Right atrium auricular region (tissue), 2 donors: ENCODE measurements around the gene NRG3. TPM values are rescaled to one million over a fixed set of nuclear protein-coding genes. Genes with fewer than 3 reads are reported as not detected.

Source experiments
- DNase-seq: peaks from one replicate; pipeline ENCODE4 v3.0.0-alpha.2; 2019; ENCODE audit warnings: low spot score
- H3K27ac ChIP-seq, 2 donors: fragments of 200-600 bp; sonication (generic); 1 replicate in 1 of 2; 2 replicates in 1 of 2; pipeline ENCODE4 v1.5.1; 2016 to 2019
- H3K27me3 ChIP-seq, 2 donors: fragments of 200-600 bp; sonication (generic); one replicate each; pipeline versions ENCODE4 v1.5.1 to v1.6.0; 2017 to 2019
- H3K36me3 ChIP-seq: fragments of 200-600 bp; sonication (generic); one replicate; pipeline ENCODE4 v1.5.1; 2016
- H3K4me1 ChIP-seq, 2 donors: fragments of 200-600 bp; sonication (generic); one replicate each; pipeline versions ENCODE4 v1.5.1 to v1.6.0; 2017 to 2019
- H3K4me3 ChIP-seq, 2 donors: fragments of 200-600 bp; sonication (generic); 1 replicate in 1 of 2; 2 replicates in 1 of 2; pipeline ENCODE4 v1.5.1; 2017 to 2019; ENCODE audit warnings: mild to moderate bottlenecking in 1 of 2, moderate library complexity in 1 of 2
- H3K9me3 ChIP-seq, 2 donors: fragments of 200-600 bp; sonication (generic); one replicate each; pipeline ENCODE4 v1.5.1; 2019
- CTCF ChIP-seq, 2 donors: fragments of 200-600 bp; sonication (generic); IDR thresholded peaks; one replicate each; pipeline ENCODE4 v1.5.1; 2019; ENCODE audit warnings: antibody characterized with exemption in 2 of 2
- total RNA-seq, 2 donors: library from RNA; depleted of rRNA; stranded (reverse); fragments of >200 nt; gene quantifications; one replicate each; pipeline ENCODE4 v1.1.0, GENCODE V29; 2016

NRG3 gene
- total RNA-seq, 2 donors from 2014 or later: 0.70 to 1.4 TPM

GRCh38 chr10:82267465-82267864 lies 392.5 kb downstream of the NRG3 start:
- no peak for DNase-seq
- Histone ChIP-seq H3K4me1 (no peaks in the 10 kb centered on the region), H3K4me3 (no peak overlapping the region), H3K27ac (no peak overlapping the region), H3K9me3 (no peaks in the 10 kb centered on the region), H3K27me3 (no peaks in the 10 kb centered on the region), H3K36me3 (no peaks in the 10 kb centered on the region)
- no peak for TF ChIP-seq CTCF (IDR thresholded peaks at IDR 0.05)

DNA sequence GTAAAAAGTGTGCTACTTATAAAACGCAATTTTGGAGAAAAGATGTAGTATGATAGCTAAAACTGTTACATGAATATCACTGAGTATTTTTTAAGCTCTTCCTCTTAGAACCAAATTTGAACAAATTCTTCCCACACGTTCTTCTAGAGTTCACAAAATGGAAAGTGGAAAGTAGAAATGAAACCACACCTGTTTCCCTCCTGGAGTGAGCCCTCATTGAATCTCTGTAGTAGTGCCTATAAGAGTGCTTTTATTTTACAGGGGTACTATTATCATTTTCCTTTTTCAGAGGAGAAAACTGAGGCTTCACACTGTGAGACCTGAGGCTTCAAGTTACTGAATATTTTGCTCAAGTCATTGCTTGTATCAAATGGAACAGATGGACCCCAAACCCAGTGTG lies 393.0 kb downstream of the NRG3 start:
- H3K4me3 ChIP-seq: no peak overlapping the region
- TF ChIP-seq CTCF (IDR thresholded peaks at IDR 0.05): no peak
- no peak overlapping the region for H3K27ac ChIP-seq
- H3K9me3 ChIP-seq: no peaks in the 10 kb centered on the region
- H3K27me3 ChIP-seq: no peaks in the 10 kb centered on the region
- no peak for DNase-seq
- no peaks in the 10 kb centered on the region for H3K36me3 ChIP-seq
- no peaks in the 10 kb centered on the region for H3K4me1 ChIP-seq

- TF ChIP-seq CTCF (IDR thresholded peaks at IDR 0.05): no peak
- H3K4me3 ChIP-seq: no peak overlapping the region
- H3K27ac ChIP-seq: no peak overlapping the region
- no peaks in the 10 kb centered on the region for H3K27me3 ChIP-seq
- peaks cover 0 to under 1% of the 10 kb centered on the region in 2 donors for H3K9me3 ChIP-seq
- no peaks in the 10 kb centered on the region for H3K36me3 ChIP-seq
- H3K4me1 ChIP-seq: no peaks in the 10 kb centered on the region
- no peak for DNase-seq
Measured at GRCh38 chr10:82277591-82277990, 402.6 kb downstream of the NRG3 start.

DNA sequence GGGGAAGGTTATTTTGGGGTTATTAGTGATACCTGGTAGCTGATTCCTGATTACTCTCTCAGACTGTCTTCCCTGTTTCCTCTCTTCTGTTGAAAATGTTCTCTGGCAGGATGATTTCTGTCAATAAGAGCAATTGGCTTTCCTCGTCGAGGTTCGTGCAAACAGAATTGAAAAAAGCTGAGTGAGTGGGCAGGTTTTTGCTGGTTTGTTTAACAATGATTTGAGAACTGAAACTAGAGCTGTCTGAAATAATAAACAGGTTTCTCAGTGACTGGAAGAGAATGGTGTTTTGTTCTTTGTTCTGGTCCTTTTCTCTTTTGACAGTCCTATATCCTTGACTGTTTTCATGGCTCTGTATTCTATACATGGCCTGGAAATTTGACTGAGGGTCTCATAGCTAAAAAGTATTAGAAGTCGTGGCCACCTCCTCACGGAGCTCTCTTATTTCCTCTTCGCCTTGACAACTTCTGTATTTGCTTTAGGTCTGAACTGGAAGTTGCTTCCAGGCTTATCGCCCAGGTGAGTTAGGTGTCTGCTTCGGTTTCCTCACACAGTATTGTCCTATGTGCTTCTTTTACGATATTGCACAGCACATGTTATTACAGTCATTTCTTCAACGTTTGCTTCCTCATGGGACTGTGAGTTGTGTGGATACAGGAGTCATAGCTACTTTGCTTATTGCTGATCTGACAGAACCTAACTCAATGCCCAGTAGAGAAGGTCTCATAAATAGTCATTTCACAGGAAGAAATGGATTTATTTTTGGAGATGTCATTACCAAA lies 403.6 kb downstream of the NRG3 start:
- Histone ChIP-seq H3K4me1 (no peaks in the 10 kb centered on the region), H3K36me3 (no peaks in the 10 kb centered on the region), H3K27me3 (no peaks in the 10 kb centered on the region), H3K27ac (no peak overlapping the region), H3K4me3 (no peak overlapping the region), H3K9me3 (peaks cover 0 to 3% of the 10 kb centered on the region in 2 donors)
- no peak for TF ChIP-seq CTCF (IDR thresholded peaks at IDR 0.05)
- DNase-seq: no peak

DNA sequence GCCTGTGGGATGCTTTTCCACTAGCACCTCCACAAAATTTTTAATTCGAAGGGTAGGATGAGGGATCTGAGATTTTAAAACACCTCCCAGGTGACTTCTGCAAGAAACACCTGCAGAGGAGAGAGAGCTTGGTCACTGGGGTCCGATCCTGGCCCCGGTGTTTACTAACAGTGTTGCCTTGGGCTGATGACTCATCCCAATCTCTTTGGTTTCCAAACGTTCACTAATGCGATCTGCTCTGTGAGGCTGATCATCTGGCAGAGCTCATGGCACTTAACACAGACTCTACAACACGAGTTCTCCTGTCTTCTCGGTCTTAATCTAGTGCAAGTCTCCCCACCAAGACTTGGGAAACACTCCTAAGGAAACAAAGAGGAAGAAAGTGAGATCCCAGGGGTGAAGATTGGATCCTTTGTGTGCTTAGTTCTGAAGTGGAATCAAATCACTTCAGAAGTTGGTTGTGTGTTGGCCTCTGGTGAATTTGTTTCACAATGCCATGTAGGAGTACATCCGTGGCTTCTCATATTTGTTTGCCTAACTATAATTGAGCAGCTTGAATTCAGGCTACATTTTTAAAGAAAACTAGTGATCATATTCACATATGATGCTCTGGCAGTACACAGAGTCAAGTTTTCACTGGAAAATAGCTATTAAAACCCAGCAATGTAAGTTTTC lies 407.9 kb downstream of the NRG3 start:
- no peak overlapping the region for H3K27ac ChIP-seq
- no peak for DNase-seq
- no peaks in the 10 kb centered on the region for H3K4me1 ChIP-seq
- H3K4me3 ChIP-seq: no peak overlapping the region
- no peaks in the 10 kb centered on the region for H3K36me3 ChIP-seq
- no peaks in the 10 kb centered on the region for H3K27me3 ChIP-seq
- H3K9me3 ChIP-seq: peaks cover 0 to 3% of the 10 kb centered on the region in 2 donors
- no peak for TF ChIP-seq CTCF (IDR thresholded peaks at IDR 0.05)
